NB4 (cell line): ENCODE measurements around the gene MYO16.

Experiments used
- DNase-seq: peaks from one replicate; pipeline ENCODE4 v3.0.0; 2010; ENCODE audit warnings: low read depth
- H3K4me3 ChIP-seq: one replicate; pipeline ENCODE4 v1.5.1; 2011; ENCODE audit warnings: mild to moderate bottlenecking, low read depth, low read length, moderate library complexity
- CTCF ChIP-seq: IDR thresholded peaks from one replicate; pipeline ENCODE4 v1.5.1; 2012; ENCODE audit warnings: low read depth, low read length
- MYC ChIP-seq: IDR thresholded peaks from 2 replicates; pipeline ENCODE4 v1.6.1; 2011; ENCODE audit warnings: low read depth, low read length
- POLR2A ChIP-seq: IDR thresholded peaks from 2 replicates; pipeline ENCODE4 v1.6.1; 2011; ENCODE audit warnings: mild to moderate bottlenecking; ENCODE audit not compliant: insufficient read length; ENCODE audit errors: extremely low read depth
- TF ChIP-seq, protein P1 (sequence below): IDR thresholded peaks from 2 replicates; pipeline ENCODE4 v1.6.1; 2011; ENCODE audit warnings: low read depth, low read length

The MYO16 gene

DNA sequence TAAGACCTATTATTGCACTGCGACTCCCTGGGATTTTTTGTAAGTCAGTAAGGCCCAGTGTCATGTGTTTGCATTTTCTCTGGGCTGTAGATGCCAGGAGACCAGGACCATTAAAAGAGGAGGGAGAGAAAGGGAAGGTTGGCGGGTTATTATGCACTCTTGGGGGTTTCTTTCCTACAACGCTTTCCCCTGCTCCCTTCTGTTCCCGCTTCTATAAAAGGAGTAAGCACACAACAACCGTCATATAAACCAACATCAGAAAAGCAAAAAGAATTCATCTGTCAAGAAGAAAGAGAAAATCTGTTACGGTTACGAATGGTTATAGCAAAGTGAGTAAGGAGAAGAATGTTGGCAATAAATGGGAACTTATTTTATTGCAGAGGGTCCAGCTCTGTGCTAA, 615.2 kb downstream of the MYO16 start:
- no peak for DNase-seq
- H3K4me3 ChIP-seq, result no peak overlapping the region
- no peak for TF ChIP-seq MYC
- TF ChIP-seq POLR2A, result no peak
- TF ChIP-seq CTCF, result no peak
- TF ChIP-seq, protein P1, sequence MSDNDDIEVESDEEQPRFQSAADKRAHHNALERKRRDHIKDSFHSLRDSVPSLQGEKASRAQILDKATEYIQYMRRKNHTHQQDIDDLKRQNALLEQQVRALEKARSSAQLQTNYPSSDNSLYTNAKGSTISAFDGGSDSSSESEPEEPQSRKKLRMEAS, result no peak

DNA sequence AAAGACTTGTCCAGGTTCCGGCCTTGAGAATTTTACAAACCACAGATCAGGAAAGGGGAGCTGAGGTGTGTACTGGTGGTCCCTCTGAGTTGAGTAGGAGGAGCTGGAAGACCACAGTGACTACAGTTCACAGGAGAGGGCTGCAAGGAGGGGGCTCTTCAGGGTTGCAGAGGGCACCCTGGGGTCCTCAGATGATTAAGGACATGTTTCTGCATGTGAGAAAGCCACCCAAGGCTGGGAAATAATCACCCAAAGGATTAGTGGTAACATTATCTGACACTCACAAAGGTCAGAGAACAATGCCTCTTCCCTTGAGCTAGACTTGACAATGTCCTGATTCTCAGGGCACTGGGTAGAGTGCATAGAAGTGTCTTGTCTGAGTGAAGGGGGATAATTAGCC, 616.6 kb downstream of the MYO16 start:
- no peak overlapping the region for H3K4me3 ChIP-seq
- DNase-seq, result no peak
- TF ChIP-seq CTCF, result no peak
- no peak for TF ChIP-seq POLR2A
- TF ChIP-seq, protein P1, result no peak
- no peak for TF ChIP-seq MYC

DNA sequence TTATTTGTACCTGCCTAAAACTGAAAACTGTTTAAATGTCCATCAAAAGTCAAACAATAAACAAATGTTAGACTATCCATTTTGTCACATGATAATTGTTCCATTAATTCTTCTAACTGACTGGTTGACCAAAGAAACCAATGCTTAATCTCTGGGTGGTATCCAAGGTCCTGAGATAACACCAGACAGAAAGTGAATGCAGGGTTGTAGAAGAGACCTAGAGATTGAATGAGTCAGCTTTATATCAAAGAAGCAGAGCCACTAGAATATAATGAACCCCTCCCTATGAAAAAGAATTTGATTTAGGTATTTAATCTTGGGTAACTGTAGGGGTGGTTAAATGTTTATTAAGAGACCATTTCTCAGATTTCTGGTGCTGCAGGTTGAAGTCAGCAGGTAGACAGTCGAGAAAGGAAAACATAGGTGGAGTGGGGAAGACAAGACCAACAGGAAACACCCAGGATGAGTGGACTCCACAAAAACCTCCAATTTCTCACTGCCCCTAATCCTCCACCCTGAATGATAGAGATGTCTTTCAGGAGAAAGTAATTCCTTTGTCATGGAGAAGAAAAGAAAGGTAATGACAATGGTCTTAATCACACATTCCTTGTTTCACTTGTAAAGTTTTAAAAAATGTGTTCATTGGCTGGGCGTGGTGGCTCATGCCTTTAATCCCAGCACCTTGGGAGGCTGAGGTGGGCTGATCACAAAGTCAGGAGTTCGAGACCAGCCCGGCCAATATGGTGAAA, 620.5 kb downstream of the MYO16 start:
- TF ChIP-seq MYC (no peak), POLR2A (no peak), CTCF (no peak)
- TF ChIP-seq, protein P1, result no peak
- DNase-seq, result no peak
- H3K4me3 ChIP-seq, result no peak overlapping the region

DNA sequence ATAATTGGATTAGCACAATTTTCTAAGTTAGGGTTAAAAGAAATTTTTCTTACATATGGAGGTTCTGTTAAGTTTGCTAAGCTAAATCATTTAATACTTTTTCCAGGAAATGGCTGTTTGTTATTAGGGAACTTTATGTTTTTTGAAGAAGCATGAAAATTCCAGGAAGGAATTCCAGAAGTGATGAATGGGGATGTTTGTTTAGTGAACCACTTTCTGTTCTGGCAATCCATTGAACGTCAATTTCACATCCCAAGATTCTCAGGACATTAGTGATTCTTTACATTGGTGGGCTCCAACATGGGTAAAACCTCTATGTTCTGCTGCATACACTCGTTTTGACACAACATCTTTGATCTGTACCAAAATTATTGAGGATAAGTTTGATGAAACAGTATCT, 622.5 kb downstream of the MYO16 start:
- TF ChIP-seq, protein P1, result no peak
- TF ChIP-seq CTCF (no peak), POLR2A (no peak), MYC (no peak)
- no peak overlapping the region for H3K4me3 ChIP-seq
- DNase-seq, result no peak

- DNase-seq, result no peak
- TF ChIP-seq POLR2A, result no peak
- no peak for TF ChIP-seq MYC
- no peak for TF ChIP-seq CTCF
- TF ChIP-seq, protein P1, result no peak
- H3K4me3 ChIP-seq, result no peak overlapping the region
Measured at GRCh38 chr13:109253316-109253715, 623.9 kb downstream of the MYO16 start.

GRCh38 chr13:109254274-109254673, 624.9 kb downstream of the MYO16 start:
- no peak for DNase-seq
- TF ChIP-seq CTCF, result no peak
- TF ChIP-seq, protein P1, result no peak
- TF ChIP-seq POLR2A, result no peak
- TF ChIP-seq MYC, result no peak
- H3K4me3 ChIP-seq, result no peak overlapping the region
